Mammary epithelial cell (primary cell): ENCODE results near the gene PARP15.

Experiments used
- EZH2 ChIP-seq: IDR thresholded peaks from 2 replicates; pipeline ENCODE4 v1.6.1; 2012; ENCODE audit warnings: low read length, inconsistent platforms, borderline replicate concordance
- TF ChIP-seq, protein P1 (sequence below), 2 donors: IDR thresholded peaks in 1 of 2; conservative IDR thresholded peaks in 1 of 2; 2 replicates each; pipeline ENCODE4 v1.5.1; 2011 to 2012; ENCODE audit warnings: inconsistent platforms in 2 of 2, low read length in 2 of 2, mild to moderate bottlenecking in 2 of 2, control low read depth in 1 of 2, low read depth in 1 of 2; ENCODE audit not compliant: insufficient read depth in 1 of 2; ENCODE audit errors: extremely low read depth in 1 of 2

DNA sequence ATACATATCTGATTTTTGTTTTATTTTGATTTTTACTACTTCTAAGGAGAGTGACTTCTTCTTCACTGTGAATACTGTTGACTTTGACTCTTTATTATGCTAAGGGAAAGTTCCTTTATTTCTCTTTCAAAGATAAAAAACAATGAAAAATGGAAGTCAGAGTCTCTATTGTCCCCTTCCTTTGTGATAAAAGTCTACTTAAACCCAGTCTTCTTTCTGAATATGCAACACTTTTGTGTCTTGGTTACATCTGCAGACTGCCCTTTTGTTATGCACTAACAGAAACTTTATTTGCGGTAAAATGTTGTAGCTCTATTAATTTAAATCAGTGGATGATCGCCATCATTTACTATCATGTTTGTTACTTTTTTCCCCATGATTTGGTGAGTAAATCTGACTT is 13.2 kb downstream of the PARP15 start:
- TF ChIP-seq, protein P1, sequence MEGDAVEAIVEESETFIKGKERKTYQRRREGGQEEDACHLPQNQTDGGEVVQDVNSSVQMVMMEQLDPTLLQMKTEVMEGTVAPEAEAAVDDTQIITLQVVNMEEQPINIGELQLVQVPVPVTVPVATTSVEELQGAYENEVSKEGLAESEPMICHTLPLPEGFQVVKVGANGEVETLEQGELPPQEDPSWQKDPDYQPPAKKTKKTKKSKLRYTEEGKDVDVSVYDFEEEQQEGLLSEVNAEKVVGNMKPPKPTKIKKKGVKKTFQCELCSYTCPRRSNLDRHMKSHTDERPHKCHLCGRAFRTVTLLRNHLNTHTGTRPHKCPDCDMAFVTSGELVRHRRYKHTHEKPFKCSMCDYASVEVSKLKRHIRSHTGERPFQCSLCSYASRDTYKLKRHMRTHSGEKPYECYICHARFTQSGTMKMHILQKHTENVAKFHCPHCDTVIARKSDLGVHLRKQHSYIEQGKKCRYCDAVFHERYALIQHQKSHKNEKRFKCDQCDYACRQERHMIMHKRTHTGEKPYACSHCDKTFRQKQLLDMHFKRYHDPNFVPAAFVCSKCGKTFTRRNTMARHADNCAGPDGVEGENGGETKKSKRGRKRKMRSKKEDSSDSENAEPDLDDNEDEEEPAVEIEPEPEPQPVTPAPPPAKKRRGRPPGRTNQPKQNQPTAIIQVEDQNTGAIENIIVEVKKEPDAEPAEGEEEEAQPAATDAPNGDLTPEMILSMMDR (conservative IDR thresholded peaks at IDR 0.05 in 1 of 2, IDR thresholded peaks at IDR 0.05 in 1 of 2; ENCODE audit: extremely low read depth in 1 of 2, insufficient read depth in 1 of 2, low read depth in 1 of 2, low read length in 2 of 2), result no peak
- no peak for TF ChIP-seq EZH2
